Femur (tissue), 1 donor: ENCODE data around the gene SMIM22.
"Not testable (repeated sequence)": the region's sequence is repeated elsewhere in the genome, so short reads cannot be mapped to it uniquely, and the experiment has no call there.

ENCODE experiments used
- DNase-seq: peaks from one replicate; pipeline ENCODE4 v3.0.0-alpha.2; 2017

SMIM22 gene

GRCh38 chr16:4769306-4769638, 25.9 kb upstream of the SMIM22 start:
- no peak for DNase-seq

- no peak for DNase-seq
Observed at GRCh38 chr16:4771646-4772045, 23.5 kb upstream of the SMIM22 start.

- DNase-seq: no peak
Observed at GRCh38 chr16:4772351-4772750, 22.8 kb upstream of the SMIM22 start.

GRCh38 chr16:4775005-4775404, 20.2 kb upstream of the SMIM22 start:
- no peak for DNase-seq

GRCh38 chr16:4776141-4776705, 18.9 kb upstream of the SMIM22 start:
- DNase-seq: no peak

GRCh38 chr16:4777339-4778049, 17.7 kb upstream of the SMIM22 start:
- no peak for DNase-seq

GRCh38 chr16:4778050-4778392, 17.1 kb upstream of the SMIM22 start:
- DNase-seq: no peak

GRCh38 chr16:4780235-4780634, 14.9 kb upstream of the SMIM22 start:
- no peak for DNase-seq

GRCh38 chr16:4783251-4783950, 11.8 kb upstream of the SMIM22 start:
- DNase-seq: no peak

- DNase-seq: no peak
Observed at GRCh38 chr16:4783951-4784336, 11.2 kb upstream of the SMIM22 start.

GRCh38 chr16:4784444-4784987, 10.7 kb upstream of the SMIM22 start:
- not testable (repeated sequence) for DNase-seq

GRCh38 chr16:4785758-4786433, 9.3 kb upstream of the SMIM22 start:
- no peak for DNase-seq

- no peak for DNase-seq
Observed at GRCh38 chr16:4787068-4787467, 8.1 kb upstream of the SMIM22 start.

GRCh38 chr16:4787627-4788482, 7.3 kb upstream of the SMIM22 start, which contains the start of gene SEPTIN12:
Gene SEPTIN12, minus strand, starts transcription at chr16:4788345. Its CDS starts 700 bp downstream, at chr16:4787645.
- DNase-seq: no peak

- no peak for DNase-seq
Observed at GRCh38 chr16:4788489-4788889, 6.7 kb upstream of the SMIM22 start.

GRCh38 chr16:4788910-4789309, 6.3 kb upstream of the SMIM22 start:
- no peak for DNase-seq

GRCh38 chr16:4790261-4790660, 4.9 kb upstream of the SMIM22 start:
- no peak for DNase-seq

- no peak for DNase-seq
Observed at GRCh38 chr16:4790871-4791270, 4.3 kb upstream of the SMIM22 start.

- DNase-seq: no peak
Observed at GRCh38 chr16:4792951-4793513, 2.1 kb upstream of the SMIM22 start.

- no peak for DNase-seq
Observed at GRCh38 chr16:4795828-4796572, 831 bp downstream of the SMIM22 start.
